Measurements from ENCODE around the gene ANKRD36.
A peak's percentile ranks its signal among the peaks of the same experiment; 100 is the strongest.
"Not testable (repeated sequence)": the region's sequence is repeated elsewhere in the genome, so short reads cannot be mapped to it uniquely, and the experiment has no call there.

Gene ANKRD36

GRCh38 chr2:97215025-97215424, 102.1 kb downstream of the ANKRD36 start:
- H3K9me3 Mint-ChIP-seq, H3K4me1 Mint-ChIP-seq, H3K27ac Mint-ChIP-seq, H3K4me3 Mint-ChIP-seq, H3K27me3 Mint-ChIP-seq: not testable (repeated sequence)
- H3K36me3 Mint-ChIP-seq = peaks cover 19% of the 10 kb centered on the region

- not testable (repeated sequence) for H3K9me3 Mint-ChIP-seq, H3K4me3 Mint-ChIP-seq, H3K4me1 Mint-ChIP-seq, H3K27me3 Mint-ChIP-seq, H3K27ac Mint-ChIP-seq
- peaks cover 16% of the 10 kb centered on the region for H3K36me3 Mint-ChIP-seq
Observed at GRCh38 chr2:97230848-97231585, 118.1 kb downstream of the ANKRD36 start.

GRCh38 chr2:97232981-97233380, 120.0 kb downstream of the ANKRD36 start:
- H3K27me3 Mint-ChIP-seq, H3K9me3 Mint-ChIP-seq, H3K27ac Mint-ChIP-seq, H3K4me3 Mint-ChIP-seq, H3K36me3 Mint-ChIP-seq, H3K4me1 Mint-ChIP-seq: not testable (repeated sequence)

- H3K4me3 Mint-ChIP-seq, H3K36me3 Mint-ChIP-seq, H3K4me1 Mint-ChIP-seq: not testable (repeated sequence)
Observed at GRCh38 chr2:97233660-97234295, 120.8 kb downstream of the ANKRD36 start.

GRCh38 chr2:97261192-97261591, 148.2 kb downstream of the ANKRD36 start:
- not testable (repeated sequence) for H3K27me3 Mint-ChIP-seq, H3K27ac Mint-ChIP-seq, H3K36me3 Mint-ChIP-seq, H3K9me3 Mint-ChIP-seq, H3K4me3 Mint-ChIP-seq, H3K4me1 Mint-ChIP-seq

More at GRCh38 chr2:97233660-97234295, 120.8 kb downstream of the ANKRD36 start:
- H3K27ac Mint-ChIP-seq, H3K9me3 Mint-ChIP-seq, H3K27me3 Mint-ChIP-seq: not testable (repeated sequence)

- H3K36me3 Mint-ChIP-seq, H3K4me1 Mint-ChIP-seq, H3K4me3 Mint-ChIP-seq, H3K27ac Mint-ChIP-seq, H3K9me3 Mint-ChIP-seq, H3K27me3 Mint-ChIP-seq: not testable (repeated sequence)
Observed at GRCh38 chr2:97266449-97266848, 153.5 kb downstream of the ANKRD36 start.

- H3K4me1 Mint-ChIP-seq = no peaks in the 10 kb centered on the region
- H3K27me3 Mint-ChIP-seq = no peaks in the 10 kb centered on the region
- H3K9me3 Mint-ChIP-seq = no peaks in the 10 kb centered on the region
- H3K27ac Mint-ChIP-seq = peak overlapping the region; percentile 11
- peaks cover 2% of the 10 kb centered on the region for H3K36me3 Mint-ChIP-seq
- no peak overlapping the region for H3K4me3 Mint-ChIP-seq
Observed at GRCh38 chr2:97267411-97268074, 154.6 kb downstream of the ANKRD36 start.

GRCh38 chr2:97268075-97268591, 155.2 kb downstream of the ANKRD36 start:
- not testable (repeated sequence) for H3K4me1 Mint-ChIP-seq, H3K9me3 Mint-ChIP-seq, H3K27me3 Mint-ChIP-seq

GRCh38 chr2:97276232-97276798, 163.4 kb downstream of the ANKRD36 start:
- H3K27me3 Mint-ChIP-seq, H3K4me3 Mint-ChIP-seq, H3K4me1 Mint-ChIP-seq, H3K36me3 Mint-ChIP-seq, H3K9me3 Mint-ChIP-seq, H3K27ac Mint-ChIP-seq: not testable (repeated sequence)

More at GRCh38 chr2:97268075-97268591, 155.2 kb downstream of the ANKRD36 start:
- H3K4me3 Mint-ChIP-seq, H3K27ac Mint-ChIP-seq, H3K36me3 Mint-ChIP-seq: not testable (repeated sequence)

GRCh38 chr2:97285187-97285586, 172.2 kb downstream of the ANKRD36 start:
- H3K9me3 Mint-ChIP-seq, H3K36me3 Mint-ChIP-seq, H3K27ac Mint-ChIP-seq, H3K4me3 Mint-ChIP-seq, H3K27me3 Mint-ChIP-seq, H3K4me1 Mint-ChIP-seq: not testable (repeated sequence)

GRCh38 chr2:97293687-97294086, 180.7 kb downstream of the ANKRD36 start:
- H3K27ac Mint-ChIP-seq, H3K36me3 Mint-ChIP-seq, H3K4me1 Mint-ChIP-seq, H3K27me3 Mint-ChIP-seq, H3K4me3 Mint-ChIP-seq, H3K9me3 Mint-ChIP-seq: not testable (repeated sequence)
